HG02588 (cell line): ENCODE data around the gene MMAA.

Experiments
- ATAC-seq: cut with Tn5 transposase; IDR thresholded peaks from one replicate; pipeline ENCODE4 v1.9.1; 2021; ENCODE audit warnings: mild to moderate bottlenecking, moderate library complexity; ENCODE audit not compliant: unreplicated experiment

Gene MMAA

DNA sequence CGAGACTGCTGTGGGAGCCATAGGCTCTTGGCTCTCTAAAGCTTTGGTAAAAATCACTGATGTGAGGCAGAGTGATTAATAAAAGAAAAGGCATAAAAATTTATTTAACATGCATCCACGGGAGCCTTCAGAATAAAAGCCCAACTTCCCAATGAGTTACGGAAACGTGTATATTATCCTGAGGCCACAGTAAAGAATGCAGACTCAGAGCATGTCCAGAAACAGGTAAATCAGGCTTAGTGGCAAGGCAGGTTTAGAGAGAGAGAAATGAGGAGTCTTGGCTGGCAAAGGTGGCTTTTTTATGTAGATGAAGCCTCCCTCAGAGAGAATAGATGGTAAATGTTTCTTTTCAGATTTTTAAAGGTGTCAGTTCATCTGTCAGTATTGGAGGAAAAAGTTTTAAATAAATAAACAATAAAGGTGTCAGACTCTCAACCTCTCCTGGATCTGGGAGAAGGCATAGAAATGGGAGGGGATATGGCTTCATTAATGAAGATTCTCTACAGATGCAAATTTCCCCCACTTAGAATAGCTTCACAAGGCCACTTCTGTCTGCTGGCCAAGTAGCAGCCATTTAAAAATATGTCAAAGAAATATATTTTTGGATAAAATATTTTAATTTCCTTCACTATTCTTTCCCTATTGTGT, 84.8 kb downstream of the MMAA start:
- no peak for ATAC-seq

GRCh38 chr4:145709336-145709735, 90.2 kb downstream of the MMAA start:
- no peak for ATAC-seq
